Pancreas (tissue), 10 donors: ENCODE results near the gene EBF3. TPM values are rescaled to one million over a fixed set of nuclear protein-coding genes. Genes with fewer than 3 reads are reported as not detected.

Experiments used
- ATAC-seq, 4 donors: fragments of 200-7000 bp; cut with Tn5 transposase; one replicate each; pipeline versions ENCODE4 v1.8.0 to v1.9.1; 2020; ENCODE audit warnings: mild to moderate bottlenecking in 4 of 4, moderate library complexity in 4 of 4
- DNase-seq, 6 donors: peaks; one replicate each; pipeline ENCODE4 v3.0.0-alpha.2; 2020
- FAIRE-seq: peaks from 2 replicates; lab custom pipeline; 2012; peaks lifted over from hg19 to GRCh38; lab: Jason Lieb, UNC
- H3K27ac ChIP-seq, 4 donors: fragments of 200-600 bp; sonication (generic); 1 replicate in 3 of 4; 2 replicates in 1 of 4; pipeline versions ENCODE4 v1.5.0 to v1.8.0; 2020
- H3K27me3 ChIP-seq, 4 donors: fragments of 200-600 bp; one replicate each; pipeline ENCODE4 v1.8.0; 2021
- H3K36me3 ChIP-seq, 3 donors: fragments of 200-600 bp; sonication (generic) in 1 of 3; one replicate each; pipeline versions ENCODE4 v1.5.0 to v1.8.0; 2020 to 2021
- H3K4me1 ChIP-seq, 3 donors: fragments of 200-600 bp; one replicate each; pipeline ENCODE4 v1.8.0; 2021
- H3K4me3 ChIP-seq, 4 donors: fragments of 200-600 bp; sonication (generic) in 2 of 4; one replicate each; pipeline versions ENCODE4 v1.5.0 to v1.8.0; 2020 to 2021
- H3K9me3 ChIP-seq, 4 donors: fragments of 200-600 bp; one replicate each; pipeline ENCODE4 v1.8.0; 2021
- CTCF ChIP-seq, 4 donors: fragments of 200-600 bp; sonication (generic) in 3 of 4; IDR thresholded peaks; one replicate each; pipeline versions ENCODE4 v1.5.0 to v1.8.0; 2021; ENCODE audit warnings: antibody characterized with exemption in 4 of 4
- WGBS, 2 donors: extraction: QIAGEN DNeasy Blood & Tissue Kit; methylation state at CpG; one replicate each; pipeline ENCODE4 v1.1.7; 2013; 5-methylcytosine and 5-hydroxymethylcytosine counted together
- intact Hi-C, 3 donors: fragments of 100-400 bp; cut with DNase I; formaldehyde crosslinking; loops; one replicate each; pipeline versions ENCODE4 v1.11.1 to v1.14.2; 2022
- polyA plus RNA-seq, 2 donors: library from polyadenylated mRNA; stranded (reverse); fragments of 200-250 nt; gene quantifications; one replicate each; pipeline ENCODE4 v1.2.3, GENCODE V29; 2013
- total RNA-seq, 6 donors: library from RNA; stranded (reverse); fragmentation: NEBNext Ultra II Directional in 4 of 6; extraction: Animal tissue kit (Norgen Biotek cat#: 25700) in 4 of 6; gene quantifications; one replicate each; pipeline versions ENCODE4 v1.2.1 to v1.2.4, GENCODE V29; 2021 to 2023
- donor health status: healthy with polysubstance abuse.
- donor health status: DM: no; HTN: no; CAD: no; lungs with moderate emphysema.
- donor health status: DM: no; HTN: no; CAD: no.
- donor health status: control.
- donor health status: control.
- donor health status: Bipolar disorder and iron deficiency.
- donor health status: DM: yes; HTN: yes; CAD: no.
- donor health status: DM: no; HTN: no; CAD: no.
- donor health status: DM: no; HTN: no; CAD: no.
- donor health status: DM: yes; HTN: yes; CAD: no.

EBF3 gene
- total and polyA plus RNA-seq, 8 donors, result 0.47 to 1.5 (median 1.1) TPM

DNA sequence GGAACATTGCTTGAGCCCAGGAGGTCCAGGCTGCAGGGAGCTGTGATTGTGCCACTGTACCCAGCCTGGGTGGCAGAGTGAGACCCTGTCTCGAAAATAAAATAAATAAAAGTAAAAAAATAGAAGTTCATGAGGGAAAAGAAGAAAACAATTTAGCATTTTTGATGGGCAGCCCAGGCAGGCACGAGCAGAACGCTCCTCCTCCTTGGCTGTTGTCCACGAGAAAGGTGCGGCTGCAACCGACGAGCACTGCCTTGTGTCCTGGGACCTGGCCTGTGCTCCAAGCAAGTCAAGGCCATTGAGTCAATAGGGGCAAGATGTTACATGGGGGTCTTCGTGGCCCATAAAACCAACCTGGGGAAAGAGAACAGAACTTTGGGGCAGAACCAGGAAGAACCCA, 25.6 kb downstream of the EBF3 start:
- no peak overlapping the region for H3K27ac ChIP-seq
- DNase-seq (no peak), FAIRE-seq (no peak), ATAC-seq (no peak)
- TF ChIP-seq CTCF (IDR thresholded peaks at IDR 0.05), result no peak
- H3K27me3 ChIP-seq, result no peaks in the 10 kb centered on the region
- no peaks in the 10 kb centered on the region for H3K36me3 ChIP-seq
- 38 to 39% methylated on average over 8 of the region's 8 CpGs for WGBS, 2 donors
- no peaks in the 10 kb centered on the region for H3K4me1 ChIP-seq
- intact Hi-C loops, result no loop called here
- no peaks in the 10 kb centered on the region for H3K9me3 ChIP-seq
- no peak overlapping the region for H3K4me3 ChIP-seq

- ATAC-seq, result no peak
- Histone ChIP-seq H3K4me1 (no peaks in the 10 kb centered on the region), H3K36me3 (no peaks in the 10 kb centered on the region), H3K27me3 (no peaks in the 10 kb centered on the region), H3K4me3 (no peak overlapping the region), H3K27ac (no peak overlapping the region), H3K9me3 (no peaks in the 10 kb centered on the region)
- no peak for DNase-seq
- FAIRE-seq, result no peak
- TF ChIP-seq CTCF (IDR thresholded peaks at IDR 0.05), result no peak
- intact Hi-C loops, result no loop called here
- 72 to 80% methylated on average over 10 of the region's 10 CpGs for WGBS, 2 donors
Observed at GRCh38 chr10:129937351-129937751, 26.7 kb downstream of the EBF3 start.

DNA sequence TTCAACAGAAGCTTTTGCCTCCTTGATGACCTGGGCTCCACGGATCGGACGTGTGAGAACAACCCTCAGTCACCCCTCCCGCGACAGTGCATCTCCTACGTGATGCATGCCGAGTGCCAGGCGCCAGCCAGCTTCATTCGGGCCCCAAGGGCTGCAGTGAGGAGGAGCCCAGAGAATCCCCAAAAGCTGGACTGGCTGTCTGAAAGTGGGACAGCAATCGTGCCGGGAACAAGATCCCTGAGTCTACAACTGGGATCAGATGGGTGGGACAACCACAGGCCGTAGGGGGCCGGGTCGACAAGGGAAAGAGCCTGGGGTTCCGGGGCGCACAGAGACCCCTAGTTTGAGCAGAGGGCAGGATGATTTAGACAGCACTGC, 27.2 kb downstream of the EBF3 start:
- Histone ChIP-seq H3K27me3 (no peaks in the 10 kb centered on the region), H3K27ac (no peak overlapping the region), H3K36me3 (no peaks in the 10 kb centered on the region), H3K9me3 (no peaks in the 10 kb centered on the region), H3K4me1 (no peaks in the 10 kb centered on the region), H3K4me3 (no peak overlapping the region)
- ATAC-seq (no peak), FAIRE-seq (no peak), DNase-seq (no peak)
- intact Hi-C loops, result no loop called here
- no peak for TF ChIP-seq CTCF (IDR thresholded peaks at IDR 0.05)
- 67 to 85% methylated on average over 16 of the region's 16 CpGs for WGBS, 2 donors

- FAIRE-seq (no peak), ATAC-seq (no peak), DNase-seq (no peak)
- Histone ChIP-seq H3K27ac (no peak overlapping the region), H3K4me3 (no peak overlapping the region), H3K36me3 (no peaks in the 10 kb centered on the region), H3K9me3 (no peaks in the 10 kb centered on the region), H3K4me1 (no peaks in the 10 kb centered on the region), H3K27me3 (no peaks in the 10 kb centered on the region)
- no peak for TF ChIP-seq CTCF (IDR thresholded peaks at IDR 0.05)
- intact Hi-C loops, result no loop called here
- 45 to 74% methylated on average over 4 to 5 of the region's 5 CpGs for WGBS, 2 donors
Observed at GRCh38 chr10:129936266-129936922, 27.7 kb downstream of the EBF3 start.

DNA sequence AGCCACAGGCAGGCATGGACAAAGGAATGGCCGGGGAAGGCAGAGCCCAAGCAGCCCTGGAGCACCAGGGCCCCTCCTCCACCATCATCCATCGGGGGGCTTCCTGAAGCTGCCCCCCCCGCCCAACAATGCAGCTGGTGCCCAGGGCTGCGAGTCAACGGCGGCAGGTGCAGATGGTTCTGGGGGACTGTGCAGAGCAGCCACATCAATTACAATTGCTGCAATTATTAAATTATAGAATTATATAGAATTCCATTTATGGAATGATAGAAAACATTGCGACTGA, 28.3 kb downstream of the EBF3 start:
- Histone ChIP-seq H3K9me3 (no peaks in the 10 kb centered on the region), H3K4me1 (no peaks in the 10 kb centered on the region), H3K27ac (no peak overlapping the region), H3K36me3 (no peaks in the 10 kb centered on the region), H3K4me3 (no peak overlapping the region), H3K27me3 (no peaks in the 10 kb centered on the region)
- WGBS, 2 donors, result 60 to 76% methylated on average over 7 of the region's 7 CpGs
- TF ChIP-seq CTCF (IDR thresholded peaks at IDR 0.05), result no peak
- peak in 1 of 6 donors; percentile 34 for DNase-seq
- FAIRE-seq, result no peak
- no peak for ATAC-seq
- intact Hi-C loops, result no loop called here
